ENCODE results near the gene USP5.
"Not testable (repeated sequence)": the region's sequence is repeated elsewhere in the genome, so short reads cannot be mapped to it uniquely, and the experiment has no call there.

USP5 gene

DNA sequence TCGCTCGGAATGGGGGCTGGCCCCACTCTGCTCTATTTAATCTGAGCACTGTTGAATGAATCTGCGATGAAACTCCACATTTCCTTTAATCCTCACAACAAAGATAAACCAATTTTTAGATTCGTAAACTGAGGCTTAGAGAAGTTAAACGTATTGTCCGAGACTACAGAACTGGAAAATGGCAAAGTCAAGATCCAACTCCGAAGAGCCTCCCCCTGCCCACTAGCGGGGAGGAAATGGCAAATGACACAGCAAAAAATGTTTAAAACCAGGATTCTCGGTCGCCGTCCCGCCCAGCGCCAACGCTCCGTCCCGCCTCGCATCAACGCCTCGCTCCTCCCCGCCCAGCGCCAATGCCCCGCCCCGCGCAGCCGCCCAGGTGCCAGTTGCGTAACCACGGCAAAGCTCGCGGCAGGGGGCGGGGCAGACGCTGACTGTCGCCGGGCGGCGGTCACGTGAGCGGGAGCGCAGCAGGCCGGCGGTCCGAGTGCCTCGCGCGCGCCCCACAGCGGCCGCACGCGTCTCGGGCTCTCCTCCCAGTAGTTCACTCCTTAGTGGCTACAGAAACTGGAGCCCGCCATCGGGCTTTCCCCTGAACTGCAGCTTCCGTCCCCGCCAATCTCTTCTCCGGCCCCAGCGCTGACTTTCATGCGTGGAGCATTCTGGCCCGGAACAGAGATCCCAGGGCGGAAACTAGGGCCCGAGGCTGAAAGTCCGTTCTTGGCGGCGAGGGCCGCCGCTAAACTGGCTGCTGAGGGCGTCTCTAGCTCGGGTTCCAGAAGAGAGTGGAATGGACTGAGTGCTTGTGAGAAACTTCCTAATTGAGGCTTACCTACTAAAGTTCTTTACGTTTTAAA lies 39.1 kb downstream of the USP5 start:
- peak; percentile 88 for DNase-seq

DNA sequence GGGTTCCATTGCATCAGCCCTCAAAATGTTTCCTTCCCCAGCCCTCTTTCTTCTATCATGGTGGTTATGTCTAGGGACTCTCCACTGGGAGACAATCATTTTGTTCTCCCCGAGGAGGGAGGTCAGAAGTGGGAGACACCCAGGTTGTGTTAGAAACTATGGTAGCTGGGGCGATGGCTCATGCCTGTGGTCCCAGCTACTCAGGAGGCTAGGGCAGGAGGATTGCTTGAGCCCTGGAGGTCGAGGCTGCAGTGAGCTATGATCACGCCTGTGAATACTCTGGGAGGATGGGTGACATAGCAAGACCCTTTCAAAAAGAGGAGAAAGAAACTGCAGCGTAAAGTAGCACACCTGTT lies 39.7 kb downstream of the USP5 start:
- no peak for DNase-seq

DNA sequence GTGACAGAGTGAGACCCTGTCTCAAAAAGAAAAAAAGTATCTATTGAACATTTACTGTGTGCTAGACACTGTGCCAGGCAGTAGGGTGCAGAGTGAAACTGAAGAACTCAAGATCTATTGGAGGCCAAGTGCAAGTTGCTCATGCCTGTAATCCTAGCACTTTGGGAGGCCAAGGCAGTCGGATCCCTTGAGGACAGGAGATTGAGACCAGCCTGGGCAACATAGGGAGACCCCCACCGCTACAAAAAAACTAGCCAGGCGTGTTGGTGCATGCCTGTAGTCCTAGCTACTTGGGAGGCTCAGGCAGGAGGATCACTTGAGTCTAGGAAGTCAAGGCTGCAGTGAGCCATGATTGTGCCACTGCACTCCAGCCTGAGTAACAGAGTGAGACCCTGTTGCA lies 40.7 kb downstream of the USP5 start:
- DNase-seq: not testable (repeated sequence)

DNA sequence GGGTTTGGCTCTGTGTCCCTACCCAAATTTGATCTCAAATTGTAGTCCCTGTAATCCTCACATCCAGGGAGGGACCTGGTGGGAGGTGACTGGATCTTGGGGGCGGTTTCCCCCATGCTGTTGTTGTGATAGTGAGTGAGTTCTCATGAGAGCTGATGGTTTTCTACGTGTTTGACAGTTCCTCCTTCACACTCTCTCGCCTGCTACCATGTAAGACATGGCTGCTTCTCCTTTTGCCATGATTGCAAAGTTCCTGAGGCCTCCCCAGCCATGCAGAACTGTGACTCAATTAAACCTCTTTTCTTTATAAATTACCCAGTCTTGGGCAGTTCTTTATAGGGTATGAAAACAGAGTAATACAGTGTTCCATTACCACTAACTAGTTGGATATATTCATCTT lies 42.4 kb downstream of the USP5 start:
- DNase-seq: no peak

DNA sequence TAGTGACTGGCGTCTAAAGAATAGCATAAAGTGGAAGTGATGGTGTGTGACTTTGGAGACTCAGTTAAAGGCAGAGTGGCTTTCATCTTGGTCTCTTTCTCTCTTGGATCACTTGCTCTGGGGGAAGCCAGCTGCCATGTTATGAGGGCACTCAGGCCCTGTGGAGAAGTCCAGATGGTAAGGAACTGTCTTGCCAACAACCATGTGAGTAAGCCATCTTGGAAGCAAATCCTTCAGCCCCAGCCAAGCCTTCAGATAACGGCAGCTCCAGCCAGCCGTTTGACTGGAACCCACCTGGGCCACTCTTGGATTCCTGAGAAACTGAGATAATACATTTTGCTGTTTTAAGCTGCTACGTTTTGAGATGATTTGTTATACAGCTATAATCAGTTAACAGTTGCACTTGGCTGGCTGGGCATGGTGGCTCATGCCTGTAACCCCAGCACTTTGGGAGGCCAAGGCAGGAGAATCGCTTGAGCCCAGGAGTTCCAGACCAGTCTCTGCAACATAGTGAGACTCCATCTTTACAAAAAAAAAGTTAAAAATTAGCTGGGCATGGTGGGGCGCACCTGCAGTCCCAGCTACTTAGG lies 45.0 kb downstream of the USP5 start:
- DNase-seq: no peak

DNA sequence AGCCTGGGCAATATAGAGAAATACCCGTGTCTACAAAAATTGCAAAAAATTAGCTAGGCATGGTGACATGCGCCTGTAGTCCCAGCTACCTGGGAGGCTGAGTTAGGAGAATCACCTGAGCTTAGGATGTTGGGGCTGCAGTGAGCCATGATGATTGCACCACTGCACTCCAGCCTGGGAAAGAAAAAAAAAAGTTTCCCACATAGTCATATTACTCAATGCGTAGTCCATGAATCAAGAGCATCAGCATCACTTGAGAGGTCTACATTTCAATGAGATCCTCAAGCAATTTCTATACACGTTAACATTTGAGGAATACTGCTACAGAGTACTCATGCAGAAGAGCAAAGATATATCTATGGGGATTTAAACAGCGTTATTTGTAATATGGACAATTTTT lies 47.5 kb downstream of the USP5 start:
- no peak for DNase-seq

DNA sequence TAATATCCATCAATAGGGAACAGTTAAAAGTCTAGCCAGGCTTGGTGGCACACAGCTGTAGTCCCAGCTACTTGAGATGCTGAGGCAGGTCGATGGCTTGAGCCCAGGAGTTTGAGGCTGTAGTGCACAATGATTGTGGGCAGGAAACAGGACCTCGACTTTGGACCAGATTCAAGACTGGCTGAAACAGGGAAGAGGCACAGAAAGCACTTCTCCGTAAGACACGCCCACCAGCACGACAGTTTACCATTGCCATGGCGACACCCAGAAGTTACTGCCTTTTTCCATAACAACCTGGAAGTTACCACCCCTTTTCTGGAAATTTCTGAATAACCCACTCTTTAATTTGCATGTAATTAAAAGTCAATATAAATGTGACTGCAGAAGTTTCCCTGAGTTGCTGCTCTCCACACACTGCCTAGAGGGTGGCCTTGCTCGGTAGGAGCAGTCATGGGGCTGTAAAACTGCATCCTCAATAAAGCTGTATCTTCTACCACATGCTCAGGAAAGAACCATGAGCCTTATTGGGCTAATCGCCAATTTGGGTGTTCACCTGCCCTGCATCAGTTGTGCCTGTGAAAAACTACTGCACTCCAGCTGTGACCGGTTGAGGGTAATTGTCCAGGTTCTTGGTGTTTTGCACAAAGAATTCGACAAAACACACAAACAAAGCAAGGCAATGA lies 48.0 kb downstream of the USP5 start:
- peak; percentile 94 for DNase-seq

DNA sequence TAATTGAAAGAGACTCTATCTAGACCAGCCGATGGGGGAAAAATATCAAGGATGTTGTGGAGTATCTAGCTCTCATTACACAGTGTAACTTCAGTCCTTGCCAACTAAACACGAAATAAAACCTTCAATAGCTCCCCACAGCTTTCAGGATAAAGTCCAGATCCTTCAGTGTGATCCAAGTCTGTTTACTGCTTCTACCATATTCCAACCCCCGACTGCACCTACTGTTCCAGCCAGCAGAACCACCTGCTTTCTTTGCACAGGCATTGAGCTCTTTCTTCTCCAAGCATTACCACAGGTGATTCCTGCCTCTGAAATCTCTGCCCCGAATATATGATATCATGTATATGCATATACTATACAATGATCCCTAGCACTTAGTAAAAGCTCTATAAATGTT lies 50.5 kb downstream of the USP5 start:
- DNase-seq: no peak

DNA sequence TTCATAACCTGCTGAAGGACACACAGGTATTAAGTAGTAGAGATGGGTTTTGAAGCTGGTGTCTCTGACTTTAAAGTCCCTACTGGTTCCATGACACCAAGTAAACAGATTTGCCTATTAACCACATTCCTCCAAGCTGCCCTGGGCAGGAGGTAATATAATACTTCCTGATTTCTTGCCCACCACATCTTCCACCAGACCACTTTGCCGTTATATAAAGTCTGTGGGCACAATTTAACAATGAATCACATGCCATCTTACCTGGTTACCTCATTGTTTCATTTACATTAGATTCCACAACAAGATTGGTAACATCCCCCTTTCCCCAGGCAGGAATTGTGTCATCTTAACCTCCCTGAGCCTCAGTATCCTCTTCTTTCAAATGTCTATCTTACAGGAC lies 51.8 kb downstream of the USP5 start:
- no peak for DNase-seq

DNA sequence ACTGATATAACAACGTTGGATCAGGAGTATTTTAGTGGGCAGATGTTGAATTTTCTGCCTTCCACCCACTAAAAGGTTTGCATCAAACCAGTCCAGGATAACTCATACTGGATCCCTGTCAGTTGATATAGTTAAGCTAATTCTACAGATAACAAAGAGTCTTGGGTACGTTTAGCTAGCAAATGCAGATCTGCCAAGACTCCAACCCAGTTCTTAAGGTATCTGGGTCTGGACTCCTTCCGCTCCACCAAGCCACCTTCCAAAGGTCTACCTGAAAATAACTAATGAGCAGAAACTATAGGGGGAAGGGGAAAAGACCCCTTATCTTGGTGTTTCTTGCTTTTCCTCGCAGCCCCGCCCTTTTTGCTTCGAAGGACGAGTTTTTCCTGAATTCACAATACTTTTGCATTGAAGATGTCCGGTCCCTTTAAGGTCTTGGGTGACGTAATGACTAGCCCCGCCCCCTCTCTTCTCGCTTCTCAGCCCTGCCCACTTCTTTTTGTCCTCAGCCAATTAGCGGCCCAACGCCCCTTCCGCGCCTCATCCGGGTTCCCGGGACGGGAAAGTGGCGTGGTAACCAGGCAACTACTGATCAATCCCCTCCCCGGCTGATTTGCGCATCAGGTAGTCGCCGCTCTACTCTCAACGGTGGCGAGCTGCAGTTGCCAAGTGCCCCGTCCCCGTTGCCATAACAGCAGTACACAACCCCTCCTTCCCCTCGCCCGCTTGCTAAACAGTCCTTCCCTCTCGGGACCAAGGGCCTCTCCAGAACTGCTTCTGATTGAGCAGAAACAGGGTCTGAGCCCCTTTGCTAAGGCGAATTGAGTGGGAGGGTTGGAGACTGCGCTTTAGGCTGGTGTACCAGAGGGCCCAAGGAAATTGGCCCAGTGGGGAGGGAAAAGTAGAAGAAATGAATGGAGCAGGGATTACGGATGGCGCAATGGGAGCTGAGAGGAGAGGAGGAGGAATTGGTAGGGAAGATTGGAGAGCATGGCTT lies 52.6 kb downstream of the USP5 start, which contains the start of gene LRRC23:
Gene LRRC23, plus strand, starts transcription at position 543 of the 997 bp plus-strand sequence. CDS start 812 bp downstream, outside the sequence.
- DNase-seq: peak; percentile 91

DNA sequence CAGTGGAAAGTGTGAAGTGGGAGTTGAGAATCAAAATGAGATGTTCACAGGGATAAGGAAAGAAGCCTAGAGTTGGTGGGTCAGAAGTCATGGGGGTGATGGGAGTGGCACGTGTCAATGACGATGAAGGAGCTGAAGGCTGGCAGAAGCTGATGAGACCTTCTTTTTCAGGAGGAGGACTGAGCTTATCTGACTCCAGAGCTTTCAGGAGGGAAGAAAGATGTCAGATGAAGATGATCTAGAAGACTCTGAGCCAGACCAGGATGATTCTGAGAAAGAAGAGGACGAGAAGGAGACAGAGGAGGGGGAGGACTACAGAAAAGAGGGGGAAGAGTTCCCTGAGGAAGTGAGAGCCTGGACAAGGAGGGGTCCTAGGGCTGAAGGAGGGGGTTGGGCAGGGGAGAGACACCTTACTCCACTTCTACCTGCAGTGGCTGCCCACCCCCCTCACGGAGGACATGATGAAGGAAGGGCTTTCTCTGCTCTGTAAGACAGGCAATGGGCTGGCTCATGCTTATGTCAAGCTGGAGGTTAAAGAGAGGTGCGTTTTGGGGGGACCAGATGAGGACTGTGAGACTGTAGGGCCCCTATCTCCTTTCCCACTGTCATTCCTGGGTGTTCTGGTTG lies 53.6 kb downstream of the USP5 start:
- DNase-seq: no peak

DNA sequence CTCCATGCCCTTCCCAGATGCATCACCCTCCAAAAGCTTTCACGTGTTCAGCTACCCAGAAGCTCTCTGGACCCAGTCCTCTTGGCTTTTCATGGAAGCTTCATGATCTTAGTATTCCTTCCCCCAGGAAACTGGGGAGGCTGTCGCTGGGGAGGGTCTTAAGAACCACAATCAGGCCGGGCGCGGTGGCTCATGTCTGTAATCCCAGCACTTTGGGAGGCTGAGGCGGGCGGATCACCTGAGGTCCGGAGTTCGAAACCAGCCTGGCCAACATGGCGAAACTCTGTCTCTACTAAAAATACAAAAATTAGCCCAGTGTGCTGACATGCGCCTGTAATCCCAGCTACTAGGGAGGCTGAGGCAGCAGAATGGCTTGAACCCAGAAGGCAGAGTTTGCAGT lies 56.2 kb downstream of the USP5 start:
- DNase-seq: not testable (repeated sequence)

DNA sequence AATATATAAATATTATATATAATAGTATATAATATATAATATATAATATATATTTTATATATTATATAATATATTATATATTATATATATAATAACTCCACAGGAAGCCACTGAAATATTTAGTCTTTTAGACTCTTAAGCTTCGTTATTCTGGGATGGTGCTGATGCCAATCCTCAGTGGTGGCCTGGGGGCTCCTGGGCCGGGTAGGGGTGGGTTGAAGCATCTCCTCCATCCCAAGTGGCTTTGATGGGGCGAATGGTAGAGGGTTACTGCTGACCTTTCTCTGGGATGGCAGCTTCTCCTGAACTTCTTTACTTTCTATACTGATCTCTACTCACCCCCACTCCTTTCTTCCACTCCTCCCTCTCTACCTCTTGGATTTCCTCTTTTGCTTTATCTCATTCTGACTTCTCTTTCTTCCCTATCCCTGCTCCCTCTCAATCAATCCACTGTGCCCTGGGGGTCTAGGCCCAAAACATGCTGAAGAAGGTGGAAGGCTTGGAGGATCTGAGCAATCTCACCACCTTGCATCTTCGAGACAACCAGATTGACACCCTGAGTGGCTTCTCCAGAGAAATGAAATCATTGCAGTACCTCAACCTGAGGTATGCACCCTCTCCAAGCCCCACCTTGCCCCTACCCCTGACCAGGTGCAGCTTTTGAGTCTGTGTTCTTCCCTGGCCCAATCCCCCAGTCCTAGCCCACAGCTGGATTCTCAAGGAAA lies 57.6 kb downstream of the USP5 start:
- DNase-seq: no peak

DNA sequence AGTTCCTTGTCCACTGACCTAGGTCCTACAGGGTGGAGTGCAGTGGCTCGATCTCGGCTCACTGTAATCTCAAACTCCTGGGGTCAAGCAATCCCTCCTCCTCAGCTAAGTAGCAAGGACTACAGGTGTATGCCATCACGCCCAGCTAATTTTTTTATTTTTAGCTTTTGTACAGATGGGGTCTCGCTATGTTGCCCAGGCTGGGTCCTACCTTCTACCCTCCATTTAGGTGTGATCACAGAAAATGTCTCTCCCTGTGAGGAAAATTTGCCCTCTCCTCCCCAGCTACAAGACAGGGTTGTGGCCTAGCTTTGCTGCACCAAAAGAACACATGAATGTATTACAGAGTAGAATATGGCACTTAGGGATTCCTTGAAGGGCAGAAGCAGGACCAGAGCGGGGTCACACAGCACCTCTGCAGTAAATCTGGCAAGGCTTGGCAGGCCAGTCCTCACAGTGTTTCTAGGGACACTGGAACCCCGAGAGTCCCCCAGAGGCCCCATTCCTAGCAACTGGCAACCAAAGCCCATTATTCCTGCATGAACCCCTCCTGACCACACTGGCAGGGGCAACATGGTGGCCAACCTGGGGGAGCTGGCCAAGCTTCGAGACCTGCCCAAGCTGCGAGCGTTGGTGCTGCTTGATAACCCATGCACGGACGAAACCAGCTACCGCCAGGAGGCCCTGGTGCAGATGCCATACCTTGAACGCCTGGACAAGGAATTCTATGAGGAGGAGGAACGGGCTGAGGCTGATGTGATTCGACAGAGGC lies 60.4 kb downstream of the USP5 start:
- no peak for DNase-seq

DNA sequence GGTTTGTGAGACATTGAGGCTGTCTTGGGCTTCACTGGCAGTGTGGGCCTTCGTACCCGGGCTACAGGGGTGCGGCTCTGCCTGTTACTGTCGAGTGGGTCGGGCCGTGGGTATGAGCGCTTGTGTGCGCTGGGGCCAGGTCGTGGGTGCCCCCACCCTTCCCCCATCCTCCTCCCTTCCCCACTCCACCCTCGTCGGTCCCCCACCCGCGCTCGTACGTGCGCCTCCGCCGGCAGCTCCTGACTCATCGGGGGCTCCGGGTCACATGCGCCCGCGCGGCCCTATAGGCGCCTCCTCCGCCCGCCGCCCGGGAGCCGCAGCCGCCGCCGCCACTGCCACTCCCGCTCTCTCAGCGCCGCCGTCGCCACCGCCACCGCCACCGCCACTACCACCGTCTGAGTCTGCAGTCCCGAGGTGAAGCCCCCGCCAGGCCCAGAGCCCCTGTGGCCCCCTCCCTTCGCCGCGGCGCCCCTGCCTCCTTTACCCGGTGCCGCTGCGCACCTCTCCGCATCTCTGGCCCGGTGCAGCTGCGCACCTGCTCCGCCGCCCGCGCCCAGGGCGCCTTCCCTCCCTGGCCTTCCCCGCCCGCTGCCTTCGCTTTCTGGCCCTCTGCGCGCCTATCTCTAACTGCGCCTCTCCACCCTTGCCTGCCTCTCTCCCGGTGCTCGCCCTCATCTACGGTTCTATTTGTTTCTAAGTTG lies 62.4 kb downstream of the USP5 start, which contains the start of gene ENO2:
Gene ENO2, plus strand, starts transcription at position 335 of the 701 bp plus-strand sequence. CDS start 1,253 bp downstream, outside the sequence.
- no peak for DNase-seq

DNA sequence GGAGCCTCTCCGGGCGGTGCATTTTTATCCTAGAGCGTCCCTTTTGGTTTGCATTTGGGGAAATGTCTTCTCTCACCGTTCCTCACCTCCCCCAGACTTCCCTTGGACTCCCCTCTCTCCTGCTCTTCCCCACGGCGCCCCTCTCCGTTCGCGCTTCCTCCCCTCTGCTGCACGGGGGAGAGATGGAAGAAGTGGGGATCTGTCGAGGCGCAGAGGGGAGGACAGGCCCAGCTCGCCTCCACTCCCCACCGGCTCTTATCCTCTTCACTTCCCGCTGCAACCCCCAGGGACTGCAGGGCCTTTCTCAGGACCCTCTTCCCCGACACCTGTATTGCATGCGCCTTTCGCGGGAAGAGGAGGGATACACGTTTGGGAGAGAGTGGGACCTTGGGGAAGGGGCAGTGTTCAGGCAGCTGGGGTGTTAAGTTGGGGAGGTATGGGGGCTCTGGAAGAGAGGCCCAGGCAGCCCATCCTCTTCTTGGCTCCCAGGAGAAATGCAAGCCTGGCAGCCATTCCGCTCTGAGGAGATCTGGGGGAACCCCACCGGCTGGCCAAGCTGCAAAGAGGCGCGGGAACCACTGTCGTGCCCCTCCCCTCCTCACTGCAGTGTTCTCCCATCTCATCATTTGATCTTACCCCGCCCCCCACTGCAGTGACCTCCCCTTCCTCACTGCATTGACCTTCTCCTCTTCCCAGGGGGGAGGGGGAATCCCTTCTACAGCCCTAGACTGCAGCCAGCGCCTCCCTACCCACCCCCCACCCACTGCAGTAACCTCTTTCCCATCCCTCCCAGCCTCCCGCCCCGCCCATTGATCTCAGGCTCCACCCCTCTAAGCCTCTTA lies 63.2 kb downstream of the USP5 start:
- no peak for DNase-seq

DNA sequence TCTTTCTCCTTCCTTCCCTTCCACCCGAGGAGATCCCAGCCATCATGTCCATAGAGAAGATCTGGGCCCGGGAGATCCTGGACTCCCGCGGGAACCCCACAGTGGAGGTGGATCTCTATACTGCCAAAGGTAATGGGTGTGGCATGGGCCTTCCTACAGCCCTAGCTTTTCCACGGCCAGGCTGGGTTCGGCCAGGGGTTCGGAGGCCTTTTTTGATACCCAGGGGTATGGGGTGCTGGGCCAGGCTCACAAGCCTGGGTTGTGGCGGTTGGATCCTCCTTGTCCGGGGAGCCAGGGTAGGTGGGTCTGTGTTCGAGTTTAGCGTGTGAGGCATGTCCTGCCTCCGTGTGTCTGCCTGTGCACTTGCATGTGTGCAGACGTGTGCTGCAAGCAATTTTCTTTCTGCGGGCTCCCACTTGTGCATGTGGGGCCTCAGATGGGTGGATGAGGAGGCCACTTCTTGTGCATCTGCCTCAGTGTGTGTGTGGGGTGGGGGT lies 63.9 kb downstream of the USP5 start:
- no peak for DNase-seq
